K562 (cell line): ENCODE data around the gene UBE2H. TPM values are rescaled to one million over a fixed set of nuclear protein-coding genes. Genes with fewer than 3 reads are reported as not detected.
A peak's percentile ranks its signal among the peaks of the same experiment; 100 is the strongest.

Experiments
- FIP1L1 ChIP-seq: fragments of 200-400 bp; formaldehyde crosslinking; IDR thresholded peaks from 2 replicates; pipeline ENCODE4 v1.6.1; 2018; ENCODE audit warnings: mild to moderate bottlenecking, low read depth, low read length; ENCODE audit not compliant: poor library complexity, severe bottlenecking
- MNT ChIP-seq, 2 experiments: fragments of 450-650 bp; conservative IDR thresholded peaks; 2 replicates each; pipeline ENCODE4 v1.6.1; 2017; ENCODE audit warnings: mild to moderate bottlenecking in 2 of 2, moderate library complexity in 2 of 2
- TAL1 ChIP-seq: fragments of 450-650 bp; IDR thresholded peaks from 2 replicates; pipeline ENCODE4 v1.6.1; 2016; ENCODE audit warnings: mild to moderate bottlenecking
- TARDBP ChIP-seq: fragments of 450-650 bp; IDR thresholded peaks from 2 replicates; pipeline ENCODE4 v1.6.1; 2016
- TSC22D4 ChIP-seq: fragments of 450-650 bp; IDR thresholded peaks from 2 replicates; pipeline ENCODE4 v1.6.1; 2016; ENCODE audit warnings: missing genetic modification characterization, missing biosample characterization, control low read depth
- ZBTB40 ChIP-seq, 2 experiments: fragments of 450-650 bp in 1 of 2; sonication (generic) in 1 of 2; formaldehyde crosslinking in 1 of 2; IDR thresholded peaks; 2 replicates each; pipeline versions ENCODE4 v1.7.1 to v1.9.0; 2016 to 2022; ENCODE audit warnings: inconsistent platforms in 1 of 2, mild to moderate bottlenecking in 1 of 2, missing genetic modification reagents in 1 of 2
- ZFX ChIP-seq: sonication (generic); formaldehyde crosslinking; IDR thresholded peaks from 2 replicates; pipeline ENCODE4 v1.8.0; 2022; ENCODE audit warnings: mild to moderate bottlenecking, missing genetic modification reagents, moderate library complexity
- ZNF263 ChIP-seq: sonication (generic); formaldehyde crosslinking; IDR thresholded peaks from 2 replicates; pipeline ENCODE4 v1.8.0; 2022; ENCODE audit warnings: mild to moderate bottlenecking, missing genetic modification reagents, borderline replicate concordance
- ZNF311 ChIP-seq: fragments of 250-450 bp; sonication (Bioruptor Pico); IDR thresholded peaks from 2 replicates; pipeline ENCODE4 v1.4.0; 2020; ENCODE audit warnings: mild to moderate bottlenecking, moderate library complexity
- polyA plus RNA-seq, 8 experiments: library from polyadenylated mRNA; depleted of rRNA in 4 of 8; stranded (reverse) in 5 of 8; unstranded in 3 of 8; fragments of >200 nt; fragmentation: Nextera tagmentation in 2 of 8; fragmentation: Illumina TruSeq in 1 of 8; extraction: Ambion mirVana in 2 of 8; extraction: Trizol in 1 of 8; gene quantifications; 2 replicates each; pipeline versions ENCODE4 v1.2.1 to v1.2.3, GENCODE V29; 2011 to 2014; ENCODE audit warnings: inconsistent platforms in 1 of 8, missing spikeins in 1 of 8
- total RNA-seq, 7 experiments: library from RNA; depleted of rRNA in 6 of 7; stranded (reverse); fragments of >200 nt in 6 of 7; fragmentation: Illumina TruSeq in 2 of 7; extraction: Trizol in 2 of 7; gene quantifications; 2 replicates each; pipeline versions ENCODE4 v1.2.1 to v1.2.3, GENCODE V29; 2011 to 2021; ENCODE audit warnings: low replicate concordance in 1 of 7

UBE2H gene
- total and polyA plus RNA-seq, 9 of the 15 experiments (the other 6 are each of a cell fraction or from before 2014, with no cell fraction given): 6.3 to 33.0 (median 13.3) TPM

GRCh38 chr7:129835569-129835968, 117.2 kb downstream of the UBE2H start (continued):
- TF ChIP-seq FIP1L1 (no peak), ZNF311 (CRISPR knock-in tag) (no peak), TSC22D4 (tag) (no peak), TAL1 (peak; percentile 83), ZBTB40 (IDR thresholded peaks at IDR 0.05) (no peak), ZBTB40 (CRISPR knock-in tag; IDR thresholded peaks at IDR 0.05) (no peak), ZFX (CRISPR knock-in tag) (peak; percentile 47; the same call in 1 of the 2 replicates), MNT (conservative IDR thresholded peaks at IDR 0.05) (0 out of 4 replicates have a peak, but pooled peaks of 1 of the 2 experiments have one; percentile 33), TARDBP (no peak), ZNF263 (CRISPR knock-in tag) (no peak)
